Endothelial cell of umbilical vein (primary cell): ENCODE results near the gene ATAD2B.

Experiments
- CTCF ChIP-seq, 2 donors: IDR thresholded peaks; 1 replicate in 1 of 2; 2 replicates in 1 of 2; pipeline ENCODE4 v1.5.1; 2011; ENCODE audit warnings: low read length in 2 of 2, mild to moderate bottlenecking in 2 of 2, moderate library complexity in 2 of 2, control low read depth in 1 of 2, inconsistent platforms in 1 of 2, low read depth in 1 of 2; ENCODE audit not compliant: insufficient read depth in 1 of 2; ENCODE audit errors: extremely low read depth in 1 of 2
- EZH2 ChIP-seq: IDR thresholded peaks from 2 replicates; pipeline ENCODE4 v1.6.1; 2012; ENCODE audit warnings: borderline replicate concordance, low read depth, mild to moderate bottlenecking, moderate library complexity, low read length, inconsistent platforms; ENCODE audit not compliant: severe bottlenecking
- MAX ChIP-seq: IDR thresholded peaks from 2 replicates; pipeline ENCODE4 v1.6.1; 2011; ENCODE audit not compliant: insufficient read depth, insufficient read length
- POLR2A ChIP-seq: IDR thresholded peaks from 2 replicates; pipeline ENCODE4 v1.6.1; 2012; ENCODE audit warnings: low read depth, mild to moderate bottlenecking, control low read depth, low read length
- POLR2AphosphoS5 ChIP-seq: IDR thresholded peaks from 2 replicates; pipeline ENCODE4 v1.6.1; 2012; ENCODE audit warnings: low read depth, mild to moderate bottlenecking, control low read depth, low read length, moderate library complexity; ENCODE audit not compliant: insufficient read depth

- TF ChIP-seq CTCF (IDR thresholded peaks at IDR 0.05; ENCODE audit: extremely low read depth in 1 of 2, insufficient read depth in 1 of 2, low read depth in 1 of 2, low read length in 2 of 2), result no peak
- no peak for TF ChIP-seq POLR2AphosphoS5
- no peak for TF ChIP-seq POLR2A
- TF ChIP-seq EZH2, result no peak
- TF ChIP-seq MAX, result no peak
Observed at GRCh38 chr2:23703583-23704385, 223.1 kb downstream of the ATAD2B start.
